GM23338 (cell line): Measurements from ENCODE around the gene MASP2. TPM values are rescaled to one million over a fixed set of nuclear protein-coding genes. Genes with fewer than 3 reads are reported as not detected.

Experiments used
- ATAC-seq: fragments of 200-7000 bp; cut with Tn5 transposase; 3 replicates; pipeline ENCODE4 v1.9.1; 2020
- DNase-seq: peaks from one replicate; pipeline ENCODE4 v3.0.0-alpha.2; 2015; ENCODE audit warnings: low spot score
- H2AFZ ChIP-seq: fragments of 200-600 bp; sonication (generic); 2 replicates; pipeline ENCODE4 v1.8.0; 2016; ENCODE audit warnings: antibody characterized with exemption, mild to moderate bottlenecking, moderate library complexity
- H3F3A ChIP-seq: fragments of 200-600 bp; sonication (generic); replicated peaks from 2 replicates; pipeline ENCODE4 v1.8.0; 2017; ENCODE audit warnings: antibody characterized with exemption, mixed run types, low read depth
- H3K27ac ChIP-seq: fragments of 200-600 bp; sonication (generic); 2 replicates; pipeline ENCODE4 v1.6.1; 2016; ENCODE audit warnings: low read depth
- H3K27me3 ChIP-seq: fragments of 200-600 bp; sonication (generic); 2 replicates; pipeline ENCODE4 v1.8.0; 2016; ENCODE audit warnings: mild to moderate bottlenecking, mixed run types, moderate library complexity; ENCODE audit not compliant: insufficient read depth
- H3K36me3 ChIP-seq: fragments of 200-600 bp; sonication (generic); 2 replicates; pipeline ENCODE4 v1.8.0; 2016; ENCODE audit warnings: mild to moderate bottlenecking; ENCODE audit not compliant: insufficient read depth
- H3K4me1 ChIP-seq: fragments of 200-600 bp; sonication (generic); 2 replicates; pipeline ENCODE4 v1.8.0; 2016; ENCODE audit warnings: mild to moderate bottlenecking, moderate library complexity; ENCODE audit not compliant: insufficient read depth
- H3K4me2 ChIP-seq: fragments of 200-600 bp; sonication (generic); 2 replicates; pipeline ENCODE4 v1.7.1; 2017; ENCODE audit warnings: mixed run types
- H3K4me3 ChIP-seq: fragments of 200-600 bp; sonication (generic); 2 replicates; pipeline ENCODE4 v1.6.1; 2016; ENCODE audit warnings: mixed run types
- H3K79me2 ChIP-seq: fragments of 200-600 bp; sonication (generic); replicated peaks from 2 replicates; pipeline ENCODE4 v1.8.0; 2017; ENCODE audit warnings: mild to moderate bottlenecking; ENCODE audit not compliant: insufficient read depth
- H3K9me2 ChIP-seq: fragments of 200-600 bp; sonication (generic); 2 replicates; pipeline ENCODE4 v1.8.0; 2017; ENCODE audit not compliant: insufficient read depth
- H4K20me1 ChIP-seq: fragments of 200-600 bp; sonication (generic); replicated peaks from 2 replicates; pipeline ENCODE4 v1.8.0; 2017; ENCODE audit warnings: mild to moderate bottlenecking; ENCODE audit not compliant: insufficient read depth
- H3K27ac Mint-ChIP-seq: 2 replicates; pipeline ENCODE4 v1.8.0; 2020; ENCODE audit warnings: inconsistent platforms, mild to moderate bottlenecking, moderate library complexity, mixed read lengths
- H3K27me3 Mint-ChIP-seq: 3 replicates; pipeline ENCODE4 v1.8.0; 2022; ENCODE audit warnings: low read depth, mild to moderate bottlenecking, moderate library complexity, mixed read lengths, inconsistent platforms; ENCODE audit not compliant: insufficient read depth, poor library complexity
- H3K36me3 Mint-ChIP-seq: 3 replicates; pipeline ENCODE4 v1.8.0; 2021; ENCODE audit warnings: low read depth, mild to moderate bottlenecking, inconsistent platforms, moderate library complexity, mixed read lengths
- H3K4me1 Mint-ChIP-seq: 3 replicates; pipeline ENCODE4 v1.8.0; 2020; ENCODE audit warnings: mild to moderate bottlenecking, inconsistent platforms, mixed read lengths
- H3K4me3 Mint-ChIP-seq: 3 replicates; pipeline ENCODE4 v1.8.0; 2021; ENCODE audit warnings: moderate library complexity, mild to moderate bottlenecking, inconsistent platforms, mixed read lengths
- H3K9me3 Mint-ChIP-seq: 3 replicates; pipeline ENCODE4 v1.8.0; 2020; ENCODE audit warnings: moderate library complexity, mild to moderate bottlenecking, inconsistent platforms, mixed read lengths
- POLR2AphosphoS5 ChIP-seq: IDR thresholded peaks from 2 replicates; pipeline ENCODE4 v1.6.1; 2016; ENCODE audit warnings: antibody characterized with exemption, low read depth
- ZNF114 ChIP-seq: fragments of 250-450 bp; sonication (Bioruptor Pico); IDR thresholded peaks from 2 replicates; pipeline ENCODE4 v1.5.0; 2020; ENCODE audit warnings: mild to moderate bottlenecking, moderate library complexity
- polyA plus RNA-seq: library from polyadenylated mRNA; unstranded; fragments of >200 nt; fragmentation: Nextera tagmentation; extraction: Ambion mirVana; gene quantifications from 2 replicates; pipeline ENCODE4 v1.2.1, GENCODE V29; 2016
- total RNA-seq: library from RNA; depleted of rRNA; stranded (reverse); fragments of >200 nt; shearing (Covaris generic); gene quantifications from 2 replicates; pipeline ENCODE4 v1.2.3, GENCODE V29; 2014
- TF ChIP-seq, protein P1 (sequence below): fragments of 250-450 bp; sonication (Bioruptor Pico); IDR thresholded peaks from 2 replicates; pipeline ENCODE4 v1.5.0; 2020; ENCODE audit warnings: mild to moderate bottlenecking, moderate library complexity
- TF ChIP-seq, protein P2 (sequence below): IDR thresholded peaks from one replicate; pipeline ENCODE4 v1.6.1; 2018; ENCODE audit warnings: antibody characterized with exemption; ENCODE audit not compliant: unreplicated experiment
- TF ChIP-seq, protein P3 (sequence below), 2 experiments: fragments of 200-600 bp in 1 of 2; sonication (generic) in 1 of 2; conservative IDR thresholded peaks; 2 replicates each; pipeline versions ENCODE4 v1.5.1 to v1.6.1; 2016 to 2017; ENCODE audit warnings: antibody characterized with exemption in 2 of 2, low read depth in 2 of 2, mild to moderate bottlenecking in 2 of 2, moderate library complexity in 1 of 2

MASP2 gene
- total and polyA plus RNA-seq, 2 experiments from 2014 or later, result 0.71 to 1.5 TPM

DNA sequence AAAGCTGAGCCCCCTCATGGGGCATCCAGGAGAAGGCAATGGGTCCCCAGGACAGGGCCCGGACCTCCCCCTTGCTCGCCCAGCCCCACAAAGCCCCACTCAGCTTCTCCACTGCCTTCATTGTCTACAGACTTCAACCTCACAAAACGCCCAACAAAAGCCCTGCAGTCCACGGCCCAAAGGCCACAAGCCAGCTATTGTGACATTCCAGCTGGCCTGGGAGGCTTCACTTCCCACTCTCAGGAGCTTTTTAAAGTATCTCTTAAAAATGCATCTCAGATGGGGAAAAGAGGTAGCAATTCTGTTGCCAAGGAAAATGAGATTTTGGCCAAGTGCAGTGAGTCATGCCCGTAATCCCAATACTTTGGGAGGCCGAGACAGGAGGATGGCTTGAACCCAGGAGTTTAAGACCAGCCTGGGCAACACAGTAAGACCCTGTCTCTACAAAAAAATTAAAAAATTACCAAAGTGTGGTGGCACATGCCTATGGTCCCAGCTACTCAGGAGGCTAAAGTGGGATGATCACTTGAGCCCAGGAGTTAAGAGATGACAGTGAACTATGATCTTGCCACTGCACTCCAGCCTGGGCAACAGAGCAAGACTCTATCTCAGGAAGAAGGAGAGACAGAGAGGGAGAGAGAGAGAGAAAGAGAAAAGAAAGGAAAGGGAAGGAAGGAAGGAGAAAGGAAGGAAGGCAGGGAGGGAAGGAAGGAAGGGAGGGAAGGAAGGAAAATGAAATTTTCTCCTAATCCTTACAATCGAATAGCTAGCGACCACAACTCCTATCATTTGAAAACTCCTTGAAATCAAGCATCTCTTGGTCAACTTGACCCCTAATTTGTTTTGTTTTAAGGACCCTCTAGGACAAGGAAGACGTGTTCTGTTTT is 66.0 kb downstream of the MASP2 start (continued):
- TF ChIP-seq, protein P1, sequence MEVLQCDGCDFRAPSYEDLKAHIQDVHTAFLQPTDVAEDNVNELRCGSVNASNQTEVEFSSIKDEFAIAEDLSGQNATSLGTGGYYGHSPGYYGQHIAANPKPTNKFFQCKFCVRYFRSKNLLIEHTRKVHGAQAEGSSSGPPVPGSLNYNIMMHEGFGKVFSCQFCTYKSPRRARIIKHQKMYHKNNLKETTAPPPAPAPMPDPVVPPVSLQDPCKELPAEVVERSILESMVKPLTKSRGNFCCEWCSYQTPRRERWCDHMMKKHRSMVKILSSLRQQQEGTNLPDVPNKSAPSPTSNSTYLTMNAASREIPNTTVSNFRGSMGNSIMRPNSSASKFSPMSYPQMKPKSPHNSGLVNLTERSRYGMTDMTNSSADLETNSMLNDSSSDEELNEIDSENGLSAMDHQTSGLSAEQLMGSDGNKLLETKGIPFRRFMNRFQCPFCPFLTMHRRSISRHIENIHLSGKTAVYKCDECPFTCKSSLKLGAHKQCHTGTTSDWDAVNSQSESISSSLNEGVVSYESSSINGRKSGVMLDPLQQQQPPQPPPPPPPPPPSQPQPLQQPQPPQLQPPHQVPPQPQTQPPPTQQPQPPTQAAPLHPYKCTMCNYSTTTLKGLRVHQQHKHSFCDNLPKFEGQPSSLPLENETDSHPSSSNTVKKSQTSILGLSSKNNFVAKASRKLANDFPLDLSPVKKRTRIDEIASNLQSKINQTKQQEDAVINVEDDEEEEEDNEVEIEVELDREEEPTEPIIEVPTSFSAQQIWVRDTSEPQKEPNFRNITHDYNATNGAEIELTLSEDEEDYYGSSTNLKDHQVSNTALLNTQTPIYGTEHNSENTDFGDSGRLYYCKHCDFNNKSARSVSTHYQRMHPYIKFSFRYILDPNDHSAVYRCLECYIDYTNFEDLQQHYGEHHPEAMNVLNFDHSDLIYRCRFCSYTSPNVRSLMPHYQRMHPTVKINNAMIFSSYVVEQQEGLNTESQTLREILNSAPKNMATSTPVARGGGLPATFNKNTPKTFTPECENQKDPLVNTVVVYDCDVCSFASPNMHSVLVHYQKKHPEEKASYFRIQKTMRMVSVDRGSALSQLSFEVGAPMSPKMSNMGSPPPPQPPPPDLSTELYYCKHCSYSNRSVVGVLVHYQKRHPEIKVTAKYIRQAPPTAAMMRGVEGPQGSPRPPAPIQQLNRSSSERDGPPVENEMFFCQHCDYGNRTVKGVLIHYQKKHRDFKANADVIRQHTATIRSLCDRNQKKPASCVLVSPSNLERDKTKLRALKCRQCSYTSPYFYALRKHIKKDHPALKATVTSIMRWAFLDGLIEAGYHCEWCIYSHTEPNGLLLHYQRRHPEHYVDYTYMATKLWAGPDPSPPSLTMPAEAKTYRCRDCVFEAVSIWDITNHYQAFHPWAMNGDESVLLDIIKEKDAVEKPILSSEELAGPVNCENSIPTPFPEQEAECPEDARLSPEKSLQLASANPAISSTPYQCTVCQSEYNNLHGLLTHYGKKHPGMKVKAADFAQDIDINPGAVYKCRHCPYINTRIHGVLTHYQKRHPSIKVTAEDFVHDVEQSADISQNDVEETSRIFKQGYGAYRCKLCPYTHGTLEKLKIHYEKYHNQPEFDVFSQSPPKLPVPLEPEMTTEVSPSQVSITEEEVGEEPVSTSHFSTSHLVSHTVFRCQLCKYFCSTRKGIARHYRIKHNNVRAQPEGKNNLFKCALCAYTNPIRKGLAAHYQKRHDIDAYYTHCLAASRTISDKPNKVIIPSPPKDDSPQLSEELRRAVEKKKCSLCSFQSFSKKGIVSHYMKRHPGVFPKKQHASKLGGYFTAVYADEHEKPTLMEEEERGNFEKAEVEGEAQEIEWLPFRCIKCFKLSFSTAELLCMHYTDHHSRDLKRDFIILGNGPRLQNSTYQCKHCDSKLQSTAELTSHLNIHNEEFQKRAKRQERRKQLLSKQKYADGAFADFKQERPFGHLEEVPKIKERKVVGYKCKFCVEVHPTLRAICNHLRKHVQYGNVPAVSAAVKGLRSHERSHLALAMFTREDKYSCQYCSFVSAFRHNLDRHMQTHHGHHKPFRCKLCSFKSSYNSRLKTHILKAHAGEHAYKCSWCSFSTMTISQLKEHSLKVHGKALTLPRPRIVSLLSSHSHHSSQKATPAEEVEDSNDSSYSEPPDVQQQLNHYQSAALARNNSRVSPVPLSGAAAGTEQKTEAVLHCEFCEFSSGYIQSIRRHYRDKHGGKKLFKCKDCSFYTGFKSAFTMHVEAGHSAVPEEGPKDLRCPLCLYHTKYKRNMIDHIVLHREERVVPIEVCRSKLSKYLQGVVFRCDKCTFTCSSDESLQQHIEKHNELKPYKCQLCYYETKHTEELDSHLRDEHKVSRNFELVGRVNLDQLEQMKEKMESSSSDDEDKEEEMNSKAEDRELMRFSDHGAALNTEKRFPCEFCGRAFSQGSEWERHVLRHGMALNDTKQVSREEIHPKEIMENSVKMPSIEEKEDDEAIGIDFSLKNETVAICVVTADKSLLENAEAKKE (CRISPR knock-in tag), result no peak
- TF ChIP-seq, protein P2, sequence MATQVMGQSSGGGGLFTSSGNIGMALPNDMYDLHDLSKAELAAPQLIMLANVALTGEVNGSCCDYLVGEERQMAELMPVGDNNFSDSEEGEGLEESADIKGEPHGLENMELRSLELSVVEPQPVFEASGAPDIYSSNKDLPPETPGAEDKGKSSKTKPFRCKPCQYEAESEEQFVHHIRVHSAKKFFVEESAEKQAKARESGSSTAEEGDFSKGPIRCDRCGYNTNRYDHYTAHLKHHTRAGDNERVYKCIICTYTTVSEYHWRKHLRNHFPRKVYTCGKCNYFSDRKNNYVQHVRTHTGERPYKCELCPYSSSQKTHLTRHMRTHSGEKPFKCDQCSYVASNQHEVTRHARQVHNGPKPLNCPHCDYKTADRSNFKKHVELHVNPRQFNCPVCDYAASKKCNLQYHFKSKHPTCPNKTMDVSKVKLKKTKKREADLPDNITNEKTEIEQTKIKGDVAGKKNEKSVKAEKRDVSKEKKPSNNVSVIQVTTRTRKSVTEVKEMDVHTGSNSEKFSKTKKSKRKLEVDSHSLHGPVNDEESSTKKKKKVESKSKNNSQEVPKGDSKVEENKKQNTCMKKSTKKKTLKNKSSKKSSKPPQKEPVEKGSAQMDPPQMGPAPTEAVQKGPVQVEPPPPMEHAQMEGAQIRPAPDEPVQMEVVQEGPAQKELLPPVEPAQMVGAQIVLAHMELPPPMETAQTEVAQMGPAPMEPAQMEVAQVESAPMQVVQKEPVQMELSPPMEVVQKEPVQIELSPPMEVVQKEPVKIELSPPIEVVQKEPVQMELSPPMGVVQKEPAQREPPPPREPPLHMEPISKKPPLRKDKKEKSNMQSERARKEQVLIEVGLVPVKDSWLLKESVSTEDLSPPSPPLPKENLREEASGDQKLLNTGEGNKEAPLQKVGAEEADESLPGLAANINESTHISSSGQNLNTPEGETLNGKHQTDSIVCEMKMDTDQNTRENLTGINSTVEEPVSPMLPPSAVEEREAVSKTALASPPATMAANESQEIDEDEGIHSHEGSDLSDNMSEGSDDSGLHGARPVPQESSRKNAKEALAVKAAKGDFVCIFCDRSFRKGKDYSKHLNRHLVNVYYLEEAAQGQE, result no peak

DNA sequence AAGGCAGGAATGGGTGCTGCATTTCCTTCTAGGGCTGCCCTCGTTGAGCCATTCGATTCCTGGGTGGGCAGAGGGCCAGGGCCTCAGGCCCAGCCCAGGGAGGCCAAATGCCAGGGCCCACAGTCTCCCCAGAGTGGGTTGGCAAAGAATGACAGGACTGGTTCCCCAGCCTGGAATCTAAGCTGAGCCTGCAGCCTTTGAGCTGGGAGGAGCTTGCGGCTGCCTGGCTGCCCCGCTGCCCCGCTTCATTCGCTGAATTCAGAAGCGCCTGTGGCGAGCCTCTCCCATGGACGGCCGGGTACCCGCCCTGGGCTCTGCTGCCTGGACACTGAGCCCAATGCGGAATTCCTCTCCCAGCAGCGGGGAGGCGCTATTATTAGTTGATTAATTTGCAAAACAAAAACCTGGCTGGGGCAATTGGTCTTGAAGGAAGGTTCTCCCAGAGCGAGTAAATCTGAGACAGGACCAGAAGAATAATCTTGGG is 66.9 kb downstream of the MASP2 start:
- H3K4me1 ChIP-seq, result peaks cover 27% of the 10 kb centered on the region
- H3K36me3 ChIP-seq, result no peaks in the 10 kb centered on the region
- Mint-ChIP-seq H3K4me1 (peaks cover 38% of the 10 kb centered on the region), H3K36me3 (no peaks in the 10 kb centered on the region), H3K9me3 (no peaks in the 10 kb centered on the region), H3K27ac (peak overlapping the region; percentile 83), H3K4me3 (peak overlapping the region; percentile 63), H3K27me3 (peaks cover 16% of the 10 kb centered on the region)
- H3K79me2 ChIP-seq, result no peaks in the 10 kb centered on the region
- H4K20me1 ChIP-seq, result no peaks in the 10 kb centered on the region
- H3K4me3 ChIP-seq, result peak overlapping the region; percentile 39
- peak overlapping the region; percentile 84 for H3K27ac ChIP-seq
- no peak overlapping the region; the same call in 1 of the 2 replicates for H2AFZ ChIP-seq
- ATAC-seq (peak; percentile 98), DNase-seq (peak; percentile 99)
- H3K9me2 ChIP-seq, result no peaks in the 10 kb centered on the region
- H3K27me3 ChIP-seq, result no peaks in the 10 kb centered on the region
- peak overlapping the region; percentile 68 for H3K4me2 ChIP-seq
- peaks cover 13% of the 10 kb centered on the region for H3F3A ChIP-seq
- TF ChIP-seq ZNF114 (CRISPR knock-in tag) (no peak), POLR2AphosphoS5 (0 out of 2 replicates have a peak, but pooled peaks have one; percentile 15)
- TF ChIP-seq, protein P3, sequence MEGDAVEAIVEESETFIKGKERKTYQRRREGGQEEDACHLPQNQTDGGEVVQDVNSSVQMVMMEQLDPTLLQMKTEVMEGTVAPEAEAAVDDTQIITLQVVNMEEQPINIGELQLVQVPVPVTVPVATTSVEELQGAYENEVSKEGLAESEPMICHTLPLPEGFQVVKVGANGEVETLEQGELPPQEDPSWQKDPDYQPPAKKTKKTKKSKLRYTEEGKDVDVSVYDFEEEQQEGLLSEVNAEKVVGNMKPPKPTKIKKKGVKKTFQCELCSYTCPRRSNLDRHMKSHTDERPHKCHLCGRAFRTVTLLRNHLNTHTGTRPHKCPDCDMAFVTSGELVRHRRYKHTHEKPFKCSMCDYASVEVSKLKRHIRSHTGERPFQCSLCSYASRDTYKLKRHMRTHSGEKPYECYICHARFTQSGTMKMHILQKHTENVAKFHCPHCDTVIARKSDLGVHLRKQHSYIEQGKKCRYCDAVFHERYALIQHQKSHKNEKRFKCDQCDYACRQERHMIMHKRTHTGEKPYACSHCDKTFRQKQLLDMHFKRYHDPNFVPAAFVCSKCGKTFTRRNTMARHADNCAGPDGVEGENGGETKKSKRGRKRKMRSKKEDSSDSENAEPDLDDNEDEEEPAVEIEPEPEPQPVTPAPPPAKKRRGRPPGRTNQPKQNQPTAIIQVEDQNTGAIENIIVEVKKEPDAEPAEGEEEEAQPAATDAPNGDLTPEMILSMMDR (conservative IDR thresholded peaks at IDR 0.05; ENCODE audit: low read depth in 2 of 2), result peak; percentile 22 to 37; a peak in 3 of 4 replicates
- TF ChIP-seq, protein P2, result no peak
